Transverse colon (tissue), 4 donors: Measurements from ENCODE around the gene RAB11FIP3. TPM values are rescaled to one million over a fixed set of nuclear protein-coding genes. Genes with fewer than 3 reads are reported as not detected.

Experiments
- DNase-seq: peaks from one replicate; pipeline ENCODE4 v3.0.0-alpha.2; 2019
- H3K27ac ChIP-seq, 4 donors: fragments of 200-600 bp; sonication (generic); 2 replicates each; pipeline ENCODE4 v1.5.1; 2016 to 2018; ENCODE audit warnings: inconsistent platforms in 4 of 4
- H3K27me3 ChIP-seq: fragments of 200-600 bp; sonication (generic); 2 replicates; pipeline ENCODE4 v1.5.1; 2017; ENCODE audit warnings: inconsistent platforms
- H3K36me3 ChIP-seq, 4 donors: fragments of 200-600 bp; sonication (generic); 2 replicates each; pipeline ENCODE4 v1.5.1; 2017 to 2019; ENCODE audit warnings: inconsistent platforms in 4 of 4
- H3K4me1 ChIP-seq, 4 donors: fragments of 200-600 bp; sonication (generic); 2 replicates each; pipeline ENCODE4 v1.5.1; 2017 to 2020; ENCODE audit warnings: inconsistent platforms in 4 of 4
- H3K4me3 ChIP-seq, 4 donors: fragments of 200-600 bp; sonication (generic); 1 replicate in 1 of 4; 2 replicates in 3 of 4; pipeline versions ENCODE4 v1.5.1 to v1.6.1; 2017 to 2019; ENCODE audit warnings: inconsistent platforms in 4 of 4
- H3K9me3 ChIP-seq, 2 donors: fragments of 200-600 bp; sonication (generic); 2 replicates each; pipeline ENCODE4 v1.5.1; 2017 to 2019; ENCODE audit warnings: inconsistent platforms in 2 of 2
- EP300 ChIP-seq: sonication (generic); formaldehyde crosslinking; IDR thresholded peaks from one replicate; pipeline ENCODE4 v1.6.1; 2017; ENCODE audit warnings: antibody characterized with exemption, low read depth
- POLR2A ChIP-seq: fragments of 450-650 bp; IDR thresholded peaks from one replicate; pipeline ENCODE4 v1.6.1; 2016; ENCODE audit warnings: antibody characterized with exemption, mild to moderate bottlenecking, moderate library complexity
- POLR2AphosphoS5 ChIP-seq, 3 donors: sonication (generic); formaldehyde crosslinking; IDR thresholded peaks; one replicate each; pipeline ENCODE4 v1.6.1; 2016; ENCODE audit warnings: antibody characterized with exemption in 3 of 3
- WGBS, 2 donors: methylation state at CpG; one replicate each; pipeline ENCODE4 v1.1.5; 2018; ENCODE audit warnings: low coverage in 1 of 2; 5-methylcytosine and 5-hydroxymethylcytosine counted together
- in situ Hi-C, 4 donors: fragments of 200-750 bp; cut with MboI; loops; one replicate each; pipeline versions ENCODE4 v1.15.0 to v1.15.1; 2017; ENCODE audit warnings: low sequenced_read_pairs in 3 of 4, low pct_ligation_motif_present in 1 of 4, low pct_unique_long_range_greater_than_20kb in 1 of 4
- intact Hi-C: fragments of 100-400 bp; cut with DNase I; formaldehyde crosslinking; loops from one replicate; pipeline ENCODE4 v1.15.1; 2023; ENCODE audit warnings: low total_unique reads
- total RNA-seq, 4 donors: library from RNA; depleted of rRNA; stranded (reverse); fragments of >200 nt; gene quantifications; one replicate each; pipeline ENCODE4 v1.1.0, GENCODE V29; 2016
- TF ChIP-seq, protein P1 (sequence below), 5 experiments: fragments of 200-600 bp in 3 of 5; fragments of 450-650 bp in 2 of 5; sonication (generic) in 3 of 5; IDR thresholded peaks; 1 replicate in 2 of 5; 2 replicates in 3 of 5; pipeline ENCODE4 v1.5.1; 2016 to 2017; ENCODE audit warnings: antibody characterized with exemption in 5 of 5, inconsistent platforms in 3 of 5, mild to moderate bottlenecking in 2 of 5, moderate library complexity in 1 of 5

RAB11FIP3 gene
- total RNA-seq, 4 donors from 2014 or later: 21.6 to 56.5 (median 42.2) TPM

DNA sequence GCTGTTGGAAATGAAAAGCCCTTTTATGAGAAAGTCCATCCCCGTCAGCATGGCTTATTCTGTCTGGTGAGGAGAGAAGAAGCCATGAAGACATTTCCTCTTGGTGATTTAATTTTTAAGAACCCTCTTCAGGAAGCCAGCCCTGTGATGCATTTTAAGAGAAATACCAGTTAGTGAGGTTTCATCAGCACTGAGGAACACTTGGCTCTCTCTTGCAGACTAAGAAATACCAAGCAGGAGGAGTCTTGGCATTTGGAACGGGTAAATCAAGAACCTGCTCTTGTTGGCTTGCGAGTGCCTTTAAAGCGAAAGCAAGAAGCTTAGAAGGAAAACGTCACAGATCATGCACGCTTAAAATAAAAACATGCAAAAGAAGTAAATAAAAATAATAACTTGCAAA lies 17.5 kb downstream of the RAB11FIP3 start:
- 81 to 84% methylated on average over 6 of the region's 6 CpGs for WGBS, 2 donors
- no peak overlapping the region for H3K4me3 ChIP-seq
- TF ChIP-seq POLR2A (no peak), POLR2AphosphoS5 (IDR thresholded peaks at IDR 0.05) (no peak), EP300 (no peak)
- TF ChIP-seq, protein P1, sequence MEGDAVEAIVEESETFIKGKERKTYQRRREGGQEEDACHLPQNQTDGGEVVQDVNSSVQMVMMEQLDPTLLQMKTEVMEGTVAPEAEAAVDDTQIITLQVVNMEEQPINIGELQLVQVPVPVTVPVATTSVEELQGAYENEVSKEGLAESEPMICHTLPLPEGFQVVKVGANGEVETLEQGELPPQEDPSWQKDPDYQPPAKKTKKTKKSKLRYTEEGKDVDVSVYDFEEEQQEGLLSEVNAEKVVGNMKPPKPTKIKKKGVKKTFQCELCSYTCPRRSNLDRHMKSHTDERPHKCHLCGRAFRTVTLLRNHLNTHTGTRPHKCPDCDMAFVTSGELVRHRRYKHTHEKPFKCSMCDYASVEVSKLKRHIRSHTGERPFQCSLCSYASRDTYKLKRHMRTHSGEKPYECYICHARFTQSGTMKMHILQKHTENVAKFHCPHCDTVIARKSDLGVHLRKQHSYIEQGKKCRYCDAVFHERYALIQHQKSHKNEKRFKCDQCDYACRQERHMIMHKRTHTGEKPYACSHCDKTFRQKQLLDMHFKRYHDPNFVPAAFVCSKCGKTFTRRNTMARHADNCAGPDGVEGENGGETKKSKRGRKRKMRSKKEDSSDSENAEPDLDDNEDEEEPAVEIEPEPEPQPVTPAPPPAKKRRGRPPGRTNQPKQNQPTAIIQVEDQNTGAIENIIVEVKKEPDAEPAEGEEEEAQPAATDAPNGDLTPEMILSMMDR (IDR thresholded peaks at IDR 0.05): no peak
- intact Hi-C loops: no loop called here
- H3K36me3 ChIP-seq: no peaks in the 10 kb centered on the region
- no peak for DNase-seq
- no peaks in the 10 kb centered on the region for H3K27me3 ChIP-seq
- no peaks in the 10 kb centered on the region for H3K4me1 ChIP-seq
- H3K27ac ChIP-seq: peak overlapping the region in 1 of 4 donors; percentile 29
- H3K9me3 ChIP-seq: no peaks in the 10 kb centered on the region
- in situ Hi-C loops: loop anchor here in 1 of 4 donors (10.0 kb wide), 1 partner anchor 52 kb away; no protein-coding TSS in a partner anchor

DNA sequence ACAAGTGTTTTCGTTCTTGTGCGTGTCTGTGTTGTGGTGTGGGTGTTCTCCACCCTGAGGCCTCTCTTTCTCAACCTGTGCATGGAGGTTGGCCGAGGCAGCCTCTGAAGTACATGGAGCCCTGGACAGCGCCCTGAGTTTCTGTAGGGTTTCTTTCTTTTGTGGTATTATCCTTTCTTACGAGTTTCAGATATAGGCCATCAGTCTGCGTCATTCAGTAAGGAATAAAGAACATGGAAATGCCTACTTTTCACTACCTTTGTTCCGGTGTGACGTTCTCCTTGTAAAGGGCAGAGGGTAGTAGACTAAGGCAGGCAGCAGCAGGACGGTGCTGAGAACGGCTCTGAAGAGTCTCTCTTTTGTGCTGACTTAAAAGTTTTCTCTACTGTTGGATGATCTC lies 18.6 kb downstream of the RAB11FIP3 start:
- no peaks in the 10 kb centered on the region for H3K36me3 ChIP-seq
- no peaks in the 10 kb centered on the region for H3K9me3 ChIP-seq
- no peak overlapping the region for H3K4me3 ChIP-seq
- WGBS, 2 donors: 92 to 93% methylated on average over 9 to 10 of the region's 10 CpGs
- no peak overlapping the region for H3K27ac ChIP-seq
- no peaks in the 10 kb centered on the region for H3K4me1 ChIP-seq
- intact Hi-C loops: no loop called here
- TF ChIP-seq, protein P1 (IDR thresholded peaks at IDR 0.05): no peak
- TF ChIP-seq POLR2A (no peak), POLR2AphosphoS5 (IDR thresholded peaks at IDR 0.05) (no peak), EP300 (no peak)
- no peaks in the 10 kb centered on the region for H3K27me3 ChIP-seq
- no peak for DNase-seq
- in situ Hi-C loops: loop anchor here in 1 of 4 donors (10.0 kb wide), 1 partner anchor 51 kb away; no protein-coding TSS in a partner anchor

DNA sequence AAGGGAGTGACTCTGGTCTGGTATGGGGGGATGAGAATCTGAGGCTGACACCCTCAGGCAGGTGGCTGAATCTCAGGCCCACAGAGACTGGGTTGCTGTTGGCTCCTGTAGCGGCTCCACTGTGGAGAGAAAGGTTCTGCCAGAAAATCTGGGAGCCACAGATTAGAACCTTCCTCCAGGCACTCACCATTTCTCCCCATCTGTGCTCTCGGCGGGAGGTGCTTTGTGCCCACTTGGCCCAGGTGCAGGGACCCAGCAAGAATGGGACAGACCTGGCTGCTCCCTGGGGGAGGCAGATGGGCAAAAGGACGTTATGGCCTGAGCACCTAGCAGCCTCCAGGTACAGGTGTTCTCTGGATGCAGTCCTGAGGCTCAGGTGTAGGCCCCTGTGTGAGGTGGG lies 20.1 kb downstream of the RAB11FIP3 start:
- H3K27ac ChIP-seq: no peak overlapping the region
- WGBS, 2 donors: 87% methylated on average over 4 of the region's 4 CpGs; no CpG with 5 or more reads in 1 of the 2 donors
- intact Hi-C loops: no loop called here
- no peaks in the 10 kb centered on the region for H3K27me3 ChIP-seq
- no peak overlapping the region for H3K4me3 ChIP-seq
- TF ChIP-seq, protein P1 (IDR thresholded peaks at IDR 0.05): no peak
- TF ChIP-seq POLR2A (no peak), POLR2AphosphoS5 (IDR thresholded peaks at IDR 0.05) (no peak), EP300 (no peak)
- no peaks in the 10 kb centered on the region for H3K9me3 ChIP-seq
- peaks cover 0 to 6% (median under 1%) of the 10 kb centered on the region in 4 donors for H3K4me1 ChIP-seq
- no peak for DNase-seq
- no peaks in the 10 kb centered on the region for H3K36me3 ChIP-seq
- in situ Hi-C loops: loop anchor here in 1 of 4 donors (10.0 kb wide), 1 partner anchor 49 kb away; no protein-coding TSS in a partner anchor

DNA sequence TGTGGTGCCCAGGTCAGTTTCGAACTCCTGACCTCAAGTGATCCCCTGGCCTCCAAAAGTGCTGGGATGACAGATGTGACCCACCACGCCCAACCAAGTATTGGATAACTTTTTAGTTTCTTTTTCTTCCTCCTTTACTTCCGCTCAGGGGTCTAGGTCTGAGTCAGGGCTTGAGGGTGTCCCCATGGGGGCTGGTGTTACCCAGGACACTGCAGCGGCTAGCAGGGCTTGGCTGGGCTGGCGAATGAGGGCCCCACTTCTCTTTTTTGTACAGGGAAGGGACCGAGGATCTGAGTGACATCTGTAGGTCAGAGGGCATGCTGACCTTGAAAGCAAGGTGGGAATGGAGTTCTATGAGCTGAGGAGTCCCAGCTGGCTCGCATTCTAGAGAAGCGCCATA lies 24.9 kb downstream of the RAB11FIP3 start:
- Histone ChIP-seq H3K27ac (no peak overlapping the region), H3K4me3 (no peak overlapping the region), H3K27me3 (no peaks in the 10 kb centered on the region), H3K4me1 (peaks cover 0 to 10% (median 2%) of the 10 kb centered on the region in 4 donors), H3K36me3 (no peaks in the 10 kb centered on the region), H3K9me3 (no peaks in the 10 kb centered on the region)
- DNase-seq: no peak
- intact Hi-C loops (no loop called here), in situ Hi-C loops (no loop called here)
- WGBS, 2 donors: 70 to 82% methylated on average over 3 to 8 of the region's 8 CpGs
- TF ChIP-seq POLR2AphosphoS5 (IDR thresholded peaks at IDR 0.05): no peak
- TF ChIP-seq, protein P1 (IDR thresholded peaks at IDR 0.05): no peak
- no peak for TF ChIP-seq EP300
- TF ChIP-seq POLR2A: no peak
